ENCODE measurements around the gene FAM124B. TPM values are rescaled to one million over a fixed set of nuclear protein-coding genes. Genes with fewer than 3 reads are reported as not detected.

FAM124B gene
- total RNA-seq, 1 experiment from 2014 or later: 0.83 TPM

GRCh38 chr2:224432003-224432579 is 30.2 kb upstream of the FAM124B start:
- Mint-ChIP-seq H3K4me1 (peaks cover 28 to 33% of the 10 kb centered on the region in 2 experiments), H3K9me3 (peaks cover 35 to 36% of the 10 kb centered on the region in 2 experiments), H3K27me3 (ENCODE audit: low read depth) (peaks cover 1% of the 10 kb centered on the region; the same call in 1 of the 2 replicates), H3K36me3 (ENCODE audit: insufficient read depth in 1 of 3, low read depth in 3 of 3) (peaks cover 27 to 51% (median 32%) of the 10 kb centered on the region in 3 experiments), H3K4me3 (no peak overlapping the region; a peak in 1 of 5 replicates), H3K27ac (peak overlapping the region in 2 of 3 experiments; percentile 0 to 93; a peak in 5 of 7 replicates)
- Histone ChIP-seq H3T11ph (ENCODE audit: low read length) (no peak overlapping the region), H2BK12ac (ENCODE audit: insufficient read length, low read depth, low read length) (no peak overlapping the region), H3K9ac (ENCODE audit: extremely low read depth, insufficient read length, low read length) (no peak overlapping the region), H2BK5ac (ENCODE audit: insufficient read length, low read length) (no peak overlapping the region), H2BK120ac (ENCODE audit: low read depth, low read length, poor library complexity, severe bottlenecking) (no peak overlapping the region), H2BK20ac (ENCODE audit: low read depth, low read length, poor library complexity, severe bottlenecking) (no peak overlapping the region), H4K5ac (ENCODE audit: insufficient read length, low read depth, low read length) (no peak overlapping the region), H2AK5ac (ENCODE audit: insufficient read length, low read length) (peak overlapping the region; percentile 68), H2AFZ (ENCODE audit: low read length) (no peak overlapping the region), H3K4ac (ENCODE audit: low read depth, low read length) (no peak overlapping the region), H3K14ac (ENCODE audit: insufficient read depth, low read length) (no peak overlapping the region; the same call in 1 of the 2 replicates), H2BK15ac (ENCODE audit: low read depth, low read length) (no peak overlapping the region), H3K27me3 (ENCODE audit: insufficient read depth, low read length) (no peaks in the 10 kb centered on the region), H3K79me2 (ENCODE audit: insufficient read depth, low read length) (no peaks in the 10 kb centered on the region), H4K91ac (ENCODE audit: insufficient read length, low read depth, low read length) (no peak overlapping the region), H3K4me1 (ENCODE audit: insufficient read depth, low read length) (no peaks in the 10 kb centered on the region; the same call in 1 of the 2 replicates), H3K4me2 (ENCODE audit: insufficient read depth, insufficient read length, low read length) (no peak overlapping the region), H3K18ac (ENCODE audit: insufficient read length, low read depth, low read length) (peak overlapping the region; percentile 30), H3K23me2 (ENCODE audit: insufficient read length, low read depth, low read length, poor library complexity, severe bottlenecking) (no peaks in the 10 kb centered on the region), H4K8ac (replicated peaks; ENCODE audit: insufficient read length, low read depth, low read length) (no peak overlapping the region), H3K23ac (ENCODE audit: insufficient read length, low read depth, low read length) (no peak overlapping the region), H3K56ac (ENCODE audit: insufficient read length, low read depth, low read length) (no peak overlapping the region), H3K79me1 (ENCODE audit: insufficient read depth, low read depth, low read length, poor library complexity, severe bottlenecking) (no peaks in the 10 kb centered on the region), H4K20me1 (ENCODE audit: control insufficient read depth, insufficient read depth, insufficient read length) (no peaks in the 10 kb centered on the region), H3K9me3 (ENCODE audit: control insufficient read depth, low read depth, low read length) (peaks cover 18% of the 10 kb centered on the region), H3K27ac (ENCODE audit: insufficient read length, low read depth, low read length) (no peak overlapping the region)
- no peak for TF ChIP-seq CTCF (conservative IDR thresholded peaks at IDR 0.05)
- WGBS (ENCODE audit: extremely low coverage, insufficient read length, low lambda C conversion rate): no CpG with 5 or more reads among the region's 6 CpGs
- no peak for DNase-seq
